GM12892 (cell line): ENCODE measurements around the gene SLCO4C1.

ENCODE experiments used
- POLR2A ChIP-seq: IDR thresholded peaks from 2 replicates; pipeline ENCODE4 v1.6.1; 2011; ENCODE audit warnings: low read depth, low read length, control low read depth
- POLR2AphosphoS5 ChIP-seq: IDR thresholded peaks from 2 replicates; pipeline ENCODE4 v1.6.1; 2011; ENCODE audit warnings: low read depth, low read length, control low read depth
- TAF1 ChIP-seq: IDR thresholded peaks from 2 replicates; pipeline ENCODE4 v1.6.1; 2011; ENCODE audit warnings: low read depth, mild to moderate bottlenecking, control low read depth, low read length, borderline replicate concordance

GRCh38 chr5:102283102-102283797 is 12.8 kb downstream of the SLCO4C1 start:
- no peak for TF ChIP-seq POLR2AphosphoS5
- no peak for TF ChIP-seq POLR2A
- TF ChIP-seq TAF1 = no peak
